Measurements from ENCODE around the gene SEPTIN10.

SEPTIN10 gene

DNA sequence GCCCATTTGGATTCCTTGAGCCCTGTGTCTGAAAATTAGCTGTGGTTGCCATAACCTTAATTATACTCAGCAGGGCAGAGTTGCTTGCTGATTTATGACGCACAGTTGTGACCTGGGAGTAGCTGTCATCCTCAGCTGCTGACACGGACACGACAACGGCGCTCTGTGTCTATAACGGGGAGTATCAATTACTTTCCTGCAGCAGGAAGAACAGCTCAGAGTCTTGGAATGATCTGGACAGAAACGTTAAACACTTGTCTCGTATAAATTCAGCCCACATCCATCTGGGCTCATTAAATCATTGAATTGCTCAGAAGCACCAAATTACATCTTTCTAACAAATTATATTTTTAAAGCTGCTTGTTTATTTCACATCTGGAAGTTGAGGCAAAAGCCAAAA is 116.3 kb downstream of the SEPTIN10 start:
- Histone ChIP-seq H3K4me1 (ENCODE audit: control insufficient read depth, insufficient read depth, low read length, unreplicated experiment) (no peaks in the 10 kb centered on the region), H3K4me3 (ENCODE audit: low read depth, low read length) (no peak overlapping the region), H3K79me2 (ENCODE audit: control insufficient read depth, insufficient read depth, low read length, unreplicated experiment) (no peaks in the 10 kb centered on the region), H3K27ac (ENCODE audit: low read depth, low read length) (no peak overlapping the region), H3K36me3 (ENCODE audit: insufficient read depth, low read length) (no peaks in the 10 kb centered on the region), H3K27me3 (ENCODE audit: insufficient read depth, low read length) (no peaks in the 10 kb centered on the region), H2AFZ (ENCODE audit: low read length, unreplicated experiment) (no peak overlapping the region)

DNA sequence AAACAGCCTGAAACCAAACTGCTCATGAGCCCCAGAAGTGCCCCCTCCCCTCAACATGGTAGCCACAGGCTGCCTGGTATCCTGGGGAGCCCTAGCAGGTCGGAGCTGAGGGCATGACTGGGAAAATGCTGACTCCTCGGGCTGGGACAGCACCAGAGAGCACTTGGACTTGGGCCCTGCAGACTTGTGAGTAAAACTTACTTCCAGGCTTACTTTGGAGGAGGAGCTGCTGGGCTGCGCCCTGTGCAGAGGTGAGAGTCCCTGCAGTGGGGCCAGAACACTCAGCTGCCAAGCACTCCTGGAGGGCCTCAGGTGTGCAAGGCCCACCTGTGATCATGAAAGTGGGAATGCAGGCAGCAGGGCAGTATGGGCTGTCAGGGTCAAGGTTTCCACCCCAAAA is 119.4 kb downstream of the SEPTIN10 start:
- Histone ChIP-seq H3K27ac (ENCODE audit: low read depth, low read length) (no peak overlapping the region), H3K27me3 (ENCODE audit: insufficient read depth, low read length) (no peaks in the 10 kb centered on the region), H3K4me1 (ENCODE audit: control insufficient read depth, insufficient read depth, low read length, unreplicated experiment) (no peaks in the 10 kb centered on the region), H3K4me3 (ENCODE audit: low read depth, low read length) (no peak overlapping the region), H3K36me3 (ENCODE audit: insufficient read depth, low read length) (no peaks in the 10 kb centered on the region), H3K79me2 (ENCODE audit: control insufficient read depth, insufficient read depth, low read length, unreplicated experiment) (no peaks in the 10 kb centered on the region), H2AFZ (ENCODE audit: low read length, unreplicated experiment) (no peak overlapping the region)

DNA sequence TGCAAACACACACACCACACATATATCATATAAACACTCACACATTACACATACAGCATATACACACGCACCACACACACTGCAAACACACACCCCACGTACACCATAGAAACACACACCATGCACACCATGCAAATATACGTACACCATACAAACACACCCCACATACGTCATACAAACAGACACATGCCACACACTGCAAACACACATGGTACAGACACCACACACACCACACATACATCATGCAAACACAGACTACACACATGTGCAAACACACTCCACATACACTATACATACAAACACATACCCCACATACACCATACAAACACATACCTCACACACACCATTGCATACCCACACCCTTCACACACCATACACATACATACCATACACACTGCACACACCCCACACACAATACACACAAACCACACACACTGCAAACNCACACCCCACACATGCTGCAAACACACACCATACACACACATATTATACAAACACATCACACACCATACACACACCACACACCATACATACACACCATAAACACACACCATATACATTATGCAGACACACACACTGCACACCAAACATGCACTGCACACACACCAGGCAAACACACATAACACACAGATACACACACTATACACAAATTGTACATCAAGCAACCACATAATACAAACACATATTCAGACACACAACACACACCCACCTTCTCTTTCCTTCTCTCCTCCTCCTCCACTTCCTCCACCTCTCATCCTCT is 120.4 kb downstream of the SEPTIN10 start:
- Histone ChIP-seq H3K27me3 (ENCODE audit: insufficient read depth, low read length) (no peaks in the 10 kb centered on the region), H3K4me3 (ENCODE audit: low read depth, low read length) (no peak overlapping the region), H3K79me2 (ENCODE audit: control insufficient read depth, insufficient read depth, low read length, unreplicated experiment) (no peaks in the 10 kb centered on the region), H3K4me1 (ENCODE audit: control insufficient read depth, insufficient read depth, low read length, unreplicated experiment) (no peaks in the 10 kb centered on the region), H3K36me3 (ENCODE audit: insufficient read depth, low read length) (no peaks in the 10 kb centered on the region), H3K27ac (ENCODE audit: low read depth, low read length) (no peak overlapping the region), H2AFZ (ENCODE audit: low read length, unreplicated experiment) (no peak overlapping the region)
